GM18499 (cell line): Measurements from ENCODE around the gene LRBA.

Experiments used
- ATAC-seq: cut with Tn5 transposase; IDR thresholded peaks from one replicate; pipeline ENCODE4 v1.9.1; 2021; ENCODE audit warnings: moderate number of reproducible peaks; ENCODE audit not compliant: insufficient read depth, unreplicated experiment

LRBA gene

DNA sequence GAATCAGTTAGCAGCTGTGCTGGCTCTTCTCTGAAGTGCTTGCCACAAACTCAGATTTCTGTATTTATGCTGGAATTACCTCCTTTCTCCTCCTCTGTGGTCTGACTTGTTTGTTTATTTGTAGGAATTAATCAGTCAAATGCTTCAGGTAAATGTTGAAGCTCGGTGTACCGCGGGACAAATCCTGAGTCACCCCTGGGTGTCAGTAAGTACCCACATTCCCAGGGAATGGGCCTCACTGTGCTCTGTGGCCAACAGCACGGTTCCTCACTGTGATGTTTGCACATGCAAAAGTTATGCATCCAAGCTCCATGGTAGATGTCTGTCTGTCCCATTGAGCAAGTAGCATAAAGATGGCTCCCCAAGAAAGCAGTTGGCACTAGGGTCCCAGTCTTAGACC, 766.9 kb downstream of the LRBA start:
- ATAC-seq = no peak

DNA sequence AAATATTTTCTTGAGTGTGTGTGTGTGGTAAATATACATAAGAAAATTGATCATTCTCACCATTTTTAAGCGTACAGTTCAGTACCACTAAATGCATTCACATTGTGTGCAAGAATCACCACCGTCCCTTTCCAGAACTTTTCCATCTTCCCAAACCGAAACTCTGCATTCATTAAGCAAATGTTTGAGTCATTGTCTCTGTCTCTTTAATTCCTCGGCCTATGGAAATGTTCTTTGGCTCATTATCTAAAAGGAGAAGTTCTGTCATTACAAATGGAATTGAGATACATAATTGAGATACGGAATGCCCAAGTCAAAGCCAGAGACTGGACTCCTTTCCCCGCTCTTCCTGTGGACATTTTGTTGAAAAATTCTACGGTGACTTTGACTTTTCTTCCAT, 767.9 kb downstream of the LRBA start:
- no peak for ATAC-seq

DNA sequence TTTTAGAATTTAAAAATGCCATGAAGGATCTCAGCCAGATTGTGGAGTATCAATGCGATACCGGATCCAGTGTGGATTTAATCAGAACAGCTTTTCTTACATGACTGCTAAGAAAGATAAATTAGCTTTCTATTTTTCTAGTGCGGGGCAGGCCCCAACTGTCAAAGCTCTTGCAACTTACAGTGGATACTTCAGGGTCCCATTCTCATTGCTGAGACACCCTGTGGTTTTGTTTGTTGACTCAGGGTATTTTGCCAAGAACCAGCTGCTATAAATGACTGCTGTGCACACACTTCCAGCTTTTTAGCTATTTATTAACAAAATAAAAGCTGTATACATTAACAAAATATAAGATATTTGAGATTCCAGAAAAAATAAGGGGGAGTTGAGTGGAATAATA, 770.5 kb downstream of the LRBA start:
- ATAC-seq = no peak

DNA sequence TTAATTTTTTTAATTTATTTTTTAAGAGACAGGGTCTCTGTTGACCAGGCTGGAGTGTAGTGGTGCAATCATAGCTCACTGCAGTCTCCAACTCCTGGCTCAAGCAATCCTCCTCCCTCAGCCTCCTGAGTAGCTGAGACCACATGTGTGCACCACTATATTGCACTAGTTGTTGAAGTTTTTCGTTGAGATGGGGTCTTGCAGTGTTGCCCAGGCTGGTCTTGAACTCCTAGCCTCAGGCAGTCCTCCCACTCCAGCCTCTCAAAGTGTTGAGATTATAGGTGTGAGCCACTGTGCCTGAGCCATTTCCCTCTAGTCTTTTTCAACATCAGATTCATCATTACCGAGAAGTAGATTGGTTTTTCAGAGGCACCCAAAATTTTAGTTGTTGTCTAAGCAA, 771.2 kb downstream of the LRBA start:
- no peak for ATAC-seq

DNA sequence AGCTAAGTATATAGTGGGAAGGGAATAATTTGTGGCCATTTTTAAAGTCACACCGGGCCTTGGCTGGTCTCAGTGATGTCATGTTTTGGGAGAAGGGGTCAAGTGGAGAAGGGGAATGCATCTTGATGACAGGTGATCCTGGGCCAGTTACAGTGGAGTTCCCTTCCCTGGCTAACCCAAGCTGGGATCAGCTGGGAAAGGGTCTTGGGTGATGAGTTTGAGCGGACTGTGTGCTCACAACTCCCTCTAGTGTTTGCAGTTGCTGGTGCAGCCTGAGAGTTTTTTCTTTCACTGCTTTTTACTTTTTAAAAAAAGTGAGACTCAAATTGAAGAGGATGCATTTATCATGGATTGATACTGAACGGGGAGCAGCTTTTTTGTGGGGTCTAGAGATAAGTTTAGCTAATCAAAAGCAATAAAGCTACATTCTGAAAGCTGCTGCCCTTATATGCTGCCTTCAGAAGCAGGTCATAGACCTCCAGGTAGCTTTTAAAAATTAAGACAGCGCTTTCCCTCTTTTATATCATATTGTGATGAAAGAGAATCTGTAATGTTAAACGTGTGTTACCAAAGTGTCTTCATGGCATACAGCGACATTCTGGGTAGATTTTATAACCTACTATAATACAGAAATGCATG, 772.1 kb downstream of the LRBA start:
- no peak for ATAC-seq

DNA sequence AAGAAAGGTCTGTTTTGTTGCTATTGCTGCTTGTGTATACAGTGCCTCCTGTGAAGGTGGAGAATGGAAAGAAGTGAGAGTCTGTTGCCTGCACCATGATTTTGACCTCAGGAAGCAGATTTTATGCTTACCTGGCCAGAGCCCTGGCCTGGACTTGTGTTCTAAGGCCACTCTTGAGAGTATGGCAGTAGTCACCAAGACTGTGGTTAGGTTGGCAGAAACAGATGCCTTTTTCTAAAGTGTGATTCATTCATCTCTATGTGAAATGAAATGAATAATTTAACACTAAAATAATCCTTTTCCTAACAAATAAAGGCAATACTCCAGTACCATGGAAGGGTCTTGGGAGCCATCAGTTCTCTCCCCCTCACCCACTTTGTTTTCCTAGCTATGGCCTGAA, 775.1 kb downstream of the LRBA start:
- no peak for ATAC-seq

DNA sequence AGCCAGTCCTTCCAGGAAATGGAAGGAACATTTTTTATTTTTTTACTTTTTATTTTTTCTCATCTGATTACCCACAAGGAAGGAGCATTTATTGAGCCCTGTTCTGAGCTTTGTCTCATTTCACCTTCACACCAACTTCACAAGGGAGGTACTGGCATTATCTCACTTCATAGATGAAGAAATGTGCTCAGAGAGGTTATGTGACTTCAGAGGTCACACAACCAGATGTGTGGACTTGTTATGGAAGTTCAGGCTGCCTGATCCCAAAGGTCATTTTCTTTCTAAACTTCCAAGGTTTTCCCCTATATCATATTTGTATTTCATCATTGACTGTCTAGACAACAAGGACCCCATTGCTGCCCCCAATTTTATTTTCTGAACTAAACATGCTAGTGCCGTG, 776.5 kb downstream of the LRBA start:
- no peak for ATAC-seq

DNA sequence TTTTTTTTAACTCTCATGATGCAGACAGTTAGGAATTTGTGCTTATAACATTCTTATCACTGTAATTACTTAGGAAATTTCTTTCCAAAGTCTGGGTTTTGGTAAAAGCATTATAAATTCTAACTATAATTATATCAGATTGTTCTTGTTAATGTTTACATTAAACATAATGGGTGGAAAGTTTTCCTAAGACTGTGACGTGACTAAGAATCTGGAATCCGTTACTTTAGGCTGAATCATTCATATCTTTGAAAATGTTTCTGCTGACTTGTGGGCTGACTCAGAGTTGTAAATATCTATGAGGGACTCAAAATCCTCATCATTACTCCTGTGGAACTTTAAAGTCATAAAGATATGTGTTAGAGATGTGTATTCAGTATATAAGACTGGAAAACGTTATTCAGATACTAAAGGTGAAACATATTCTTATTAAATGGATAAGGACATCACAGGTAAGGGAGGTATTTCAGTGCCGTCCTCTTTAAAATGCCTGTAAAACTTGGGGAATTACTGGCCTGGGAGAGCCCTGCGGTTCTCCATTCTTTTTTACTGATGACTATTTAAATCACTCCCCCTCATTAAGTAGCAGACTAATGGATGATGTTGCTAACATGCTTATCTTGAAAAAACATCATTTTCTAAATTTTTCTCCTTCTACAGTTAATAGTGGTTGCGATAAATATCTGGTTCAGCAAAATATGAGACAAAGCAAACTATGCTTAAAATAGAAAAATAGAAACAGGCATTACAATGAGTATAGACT, 777.8 kb downstream of the LRBA start:
- no peak for ATAC-seq

DNA sequence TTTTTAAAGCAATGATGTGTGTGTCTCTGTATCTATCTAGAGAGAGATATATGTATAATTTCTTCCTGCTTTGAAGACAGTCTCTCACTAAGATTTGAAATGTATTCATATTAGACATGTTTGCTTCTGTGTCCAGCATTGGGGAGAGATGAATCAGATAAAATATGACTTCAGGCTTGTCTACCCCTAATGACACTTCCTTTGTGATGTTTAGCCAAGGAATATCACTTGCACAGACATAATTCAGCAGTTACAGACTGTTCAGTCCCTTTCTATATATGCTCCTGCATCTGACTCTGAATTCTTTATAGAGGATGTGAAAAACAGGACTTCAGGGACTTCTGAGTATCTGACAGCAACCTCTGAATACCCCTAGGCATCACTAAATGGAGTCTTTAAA, 778.5 kb downstream of the LRBA start:
- no peak for ATAC-seq

DNA sequence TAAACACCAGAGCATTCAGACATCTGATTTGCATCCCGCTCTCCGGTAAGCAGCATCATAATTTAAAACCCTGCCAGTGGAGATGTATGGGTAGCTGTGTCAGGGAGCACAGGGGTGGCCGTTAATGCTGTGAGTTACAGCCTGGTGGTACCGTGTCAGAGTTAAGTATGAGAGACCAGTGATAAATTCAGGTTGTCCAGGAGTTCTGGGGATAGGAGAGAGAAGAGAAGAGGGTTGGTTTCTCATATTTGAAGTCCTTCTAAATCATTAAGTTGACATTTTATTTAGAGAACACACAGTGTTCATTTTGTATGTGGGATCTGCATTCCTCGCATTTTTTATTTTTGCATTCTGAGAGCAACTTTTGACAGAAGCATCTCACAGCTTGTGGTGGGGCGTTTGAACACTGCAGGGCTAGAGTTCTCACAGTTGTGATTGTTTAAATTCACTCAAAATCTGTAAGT, 779.2 kb downstream of the LRBA start:
- ATAC-seq = no peak

DNA sequence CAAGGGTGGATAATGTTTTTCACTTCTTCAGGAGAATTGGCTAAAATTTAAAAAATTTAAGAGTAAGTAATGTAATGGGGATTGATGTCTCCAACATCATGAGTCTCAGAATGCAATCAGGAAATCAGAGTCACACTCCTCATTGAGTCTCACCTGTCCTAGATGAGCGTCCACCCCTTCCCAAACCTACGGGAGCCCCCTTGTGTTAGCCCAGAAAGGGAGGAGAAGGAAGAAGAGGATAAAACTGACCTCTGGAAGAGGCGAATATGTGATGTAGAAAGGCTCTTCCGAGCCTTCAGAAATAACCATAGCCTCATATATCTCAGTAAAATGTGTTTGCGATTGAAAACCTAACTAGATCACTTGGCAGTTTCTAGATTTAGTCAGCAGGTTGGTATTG, 779.8 kb downstream of the LRBA start:
- no peak for ATAC-seq

DNA sequence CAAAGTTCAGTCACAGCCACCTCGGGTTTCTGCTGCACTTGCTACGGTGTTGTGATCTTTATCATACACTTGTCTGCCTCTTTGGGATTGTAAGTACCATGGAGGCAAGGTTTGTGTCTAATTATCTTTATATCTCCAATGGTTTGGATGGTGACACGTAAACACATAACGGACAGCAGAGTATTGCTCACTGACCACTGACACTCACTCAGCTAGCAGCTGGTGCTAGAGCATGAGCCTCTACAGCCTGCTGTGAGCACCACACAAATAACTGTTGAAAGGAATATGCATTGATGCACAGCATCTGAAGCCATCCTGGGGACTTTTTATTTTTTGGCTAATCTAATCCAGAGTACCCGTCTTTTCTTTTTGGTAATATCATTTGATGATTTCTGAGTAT, 780.8 kb downstream of the LRBA start:
- no peak for ATAC-seq

DNA sequence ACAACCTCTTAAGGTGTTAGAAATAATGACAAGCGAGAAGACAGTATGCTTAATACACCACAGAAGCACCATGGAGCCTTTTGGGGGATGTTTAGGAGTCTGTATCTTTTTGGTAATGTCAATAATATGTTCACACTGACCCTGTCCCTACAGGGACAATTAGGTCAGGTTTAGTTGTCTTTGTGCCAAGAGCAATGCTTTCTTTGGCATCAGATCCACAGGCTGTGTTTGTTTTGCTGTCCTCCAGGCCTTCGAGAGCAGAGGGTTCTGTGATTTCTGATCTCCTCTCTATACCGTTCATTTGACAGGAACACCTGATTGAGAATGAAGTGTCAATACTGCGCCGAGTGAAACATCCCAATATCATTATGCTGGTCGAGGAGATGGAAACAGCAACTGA, 783.1 kb downstream of the LRBA start:
- no peak for ATAC-seq

DNA sequence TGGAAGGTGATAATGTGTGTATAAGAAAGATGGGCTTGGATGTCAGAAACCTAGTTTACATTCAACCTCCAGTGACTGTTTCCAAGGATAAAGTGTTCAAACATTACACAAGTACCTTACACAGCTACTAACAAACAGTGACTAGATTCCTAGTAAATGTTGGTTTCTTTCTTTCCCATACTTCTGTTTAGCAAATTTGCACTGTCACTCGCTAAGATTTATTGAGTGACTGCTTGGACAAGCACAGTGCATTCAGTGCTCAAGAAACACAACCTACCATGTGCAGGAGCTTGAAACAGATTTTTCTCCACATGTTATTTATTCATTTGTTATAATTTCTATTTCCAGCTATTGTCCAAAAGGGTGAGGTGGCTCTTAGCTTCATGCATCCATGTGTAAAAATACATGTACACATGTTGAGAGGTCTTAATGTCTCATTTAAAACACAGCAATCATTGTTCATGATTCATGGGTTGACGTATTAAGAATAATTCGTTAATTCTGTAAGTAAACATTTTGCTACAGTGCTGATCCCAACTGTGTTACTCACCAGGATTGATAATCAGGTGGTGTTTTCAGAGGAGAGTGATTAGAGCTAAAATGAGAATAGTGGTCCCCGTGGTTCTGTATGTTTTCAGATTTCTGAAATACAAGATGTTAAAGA, 783.8 kb downstream of the LRBA start:
- no peak for ATAC-seq

DNA sequence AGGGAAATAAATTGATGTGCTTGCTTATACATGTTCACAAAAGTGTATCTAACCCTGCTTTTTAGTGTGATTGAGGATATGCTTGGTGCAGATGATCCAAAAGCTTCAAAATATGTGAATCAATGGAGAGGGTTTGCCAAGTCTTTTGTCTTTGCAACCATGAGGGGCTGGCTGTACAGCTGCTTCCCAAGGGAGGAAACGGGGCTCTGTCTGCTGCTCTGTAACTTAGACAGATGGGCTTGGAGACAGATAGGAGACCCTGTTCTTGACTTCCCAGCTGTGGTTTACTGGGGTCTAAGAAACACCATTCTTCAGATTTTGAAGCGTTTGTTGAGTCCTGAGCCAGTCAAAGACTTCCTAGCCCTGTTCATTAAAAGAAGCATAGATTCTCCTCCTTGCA, 784.5 kb downstream of the LRBA start:
- ATAC-seq = no peak

DNA sequence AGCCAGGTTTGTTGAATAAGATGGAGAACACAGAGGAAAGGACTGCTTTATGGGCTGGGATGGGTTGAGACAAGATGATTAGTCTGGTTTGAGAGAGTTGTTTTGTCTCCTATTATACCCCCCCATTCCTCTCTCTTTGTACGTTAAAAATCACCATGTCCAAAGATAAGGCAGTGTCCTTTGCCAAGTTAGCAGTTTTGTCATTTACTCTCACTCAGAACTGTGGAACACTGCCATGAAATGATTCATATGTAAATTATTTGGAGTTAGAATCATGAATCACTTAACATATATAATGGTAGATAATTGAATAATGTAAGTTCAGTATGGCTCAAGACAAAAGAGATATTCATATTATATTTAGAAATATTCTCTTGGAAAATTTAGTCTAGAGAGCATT, 785.6 kb downstream of the LRBA start:
- ATAC-seq = no peak

DNA sequence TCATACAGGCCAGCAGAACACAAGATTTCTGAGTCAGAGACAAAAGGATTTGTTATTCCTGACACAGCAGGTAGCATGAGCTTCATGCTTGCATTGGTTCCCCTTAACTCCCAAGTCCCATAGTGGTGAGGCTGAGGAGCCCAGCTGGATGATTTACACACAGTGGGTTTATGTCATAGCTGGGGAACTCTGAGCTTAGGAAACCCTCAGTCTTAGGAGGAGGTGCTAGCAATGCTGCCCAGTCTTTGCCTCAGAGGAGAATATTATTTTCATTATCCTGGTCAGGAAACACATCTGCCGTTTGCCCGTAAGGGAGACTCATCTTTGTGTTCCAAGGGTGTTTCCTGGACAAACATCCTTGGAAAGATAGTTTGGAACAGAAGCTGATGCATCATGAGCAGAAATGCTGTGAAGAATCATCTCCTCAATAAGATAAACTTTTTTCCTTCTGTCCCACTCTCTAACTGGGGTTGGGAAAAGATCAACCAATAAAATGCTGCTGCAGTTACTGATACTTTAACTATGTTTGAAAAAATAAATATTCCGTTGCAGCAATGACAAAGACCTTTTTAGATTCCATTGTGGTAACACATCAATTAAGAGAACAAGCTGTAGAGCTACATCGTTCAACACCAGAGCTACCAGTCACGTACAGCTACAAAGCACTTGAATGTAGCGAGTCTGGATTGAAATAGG, 790.0 kb downstream of the LRBA start:
- no peak for ATAC-seq

DNA sequence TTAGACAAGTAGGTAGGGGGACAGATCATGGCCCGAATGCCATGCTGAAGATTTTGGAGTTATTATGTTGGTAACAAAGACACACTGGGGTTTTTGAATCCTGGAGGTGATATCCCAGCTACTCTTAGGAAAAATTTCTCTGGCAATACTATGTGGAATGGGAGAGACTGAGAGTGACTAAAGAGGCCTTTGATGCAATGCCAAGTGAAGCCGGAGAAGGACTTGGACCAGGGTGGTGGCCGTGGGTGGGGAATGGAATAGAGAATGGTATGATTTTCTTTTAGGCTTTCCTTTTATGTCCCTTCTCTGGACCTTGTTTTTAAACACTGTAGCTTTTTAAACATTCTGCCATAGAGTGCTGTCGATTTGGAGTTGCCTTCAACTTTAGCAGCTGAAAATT, 795.2 kb downstream of the LRBA start:
- ATAC-seq = no peak

DNA sequence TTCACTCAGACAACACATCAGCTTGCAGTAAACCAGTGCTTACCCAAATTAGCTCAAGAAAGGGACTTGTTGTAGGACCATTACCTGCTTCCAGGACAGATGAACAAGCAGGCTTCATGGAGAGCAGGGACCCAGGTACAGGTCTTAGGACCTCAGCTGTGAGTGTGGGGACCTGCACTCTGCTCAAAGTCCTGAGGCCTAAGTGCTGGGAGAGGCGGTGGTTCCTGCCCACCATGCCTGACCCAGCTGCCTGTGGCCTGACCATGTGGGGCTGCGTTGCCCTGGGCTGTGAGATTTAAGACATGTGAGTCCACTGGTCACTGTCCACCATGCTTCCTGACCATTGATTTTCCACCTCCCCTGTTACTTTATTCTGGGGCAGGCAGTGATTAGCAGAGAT, 796.6 kb downstream of the LRBA start:
- no peak for ATAC-seq

DNA sequence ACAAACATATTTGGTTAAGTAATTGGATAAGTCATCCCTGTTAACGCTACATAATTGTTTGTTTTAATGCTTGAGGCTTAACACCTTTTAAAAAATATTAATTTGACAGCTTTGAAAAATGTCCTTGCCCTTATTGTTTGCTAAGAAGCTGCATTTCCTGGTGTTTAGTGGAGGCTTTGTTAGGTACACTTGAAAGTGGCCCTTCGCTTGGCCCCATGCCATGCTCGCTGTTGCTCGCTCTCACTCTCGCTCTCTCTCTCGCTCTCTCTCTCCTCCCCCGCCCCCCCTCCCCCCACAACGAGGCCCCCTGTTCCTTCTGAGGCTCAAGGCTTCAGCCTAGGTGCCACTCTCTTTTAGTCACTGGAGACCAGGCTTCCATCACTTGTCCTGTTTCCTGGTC, 797.3 kb downstream of the LRBA start:
- ATAC-seq = no peak

DNA sequence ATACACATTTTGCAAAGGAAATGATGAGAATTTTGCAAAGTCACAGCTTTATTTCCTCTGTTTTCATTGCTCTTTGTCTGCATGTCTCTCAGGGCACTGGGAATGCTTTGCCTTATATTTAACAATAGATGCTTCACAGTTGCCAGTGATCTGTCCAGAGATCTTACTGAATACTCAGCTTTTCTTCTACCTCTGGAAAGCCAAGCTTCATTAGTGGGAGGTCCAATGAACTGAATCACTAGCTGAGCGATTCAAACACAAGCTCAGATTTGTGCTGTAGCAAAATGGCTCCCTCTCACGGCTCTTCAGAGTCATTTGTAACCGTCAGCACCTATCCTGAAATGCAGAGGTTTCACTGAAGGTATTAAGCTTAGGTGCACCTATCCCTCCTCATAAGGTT, 797.9 kb downstream of the LRBA start:
- ATAC-seq = no peak
